Measurements from ENCODE around the gene SLC23A3.
A peak's percentile ranks its signal among the peaks of the same experiment; 100 is the strongest.

The SLC23A3 gene

GRCh38 chr2:219169930-219170654 is at the start of gene SLC23A3:
TSS of gene SLC23A3 (minus strand) at chr2:219170029. CDS start at chr2:219169984, 45 bp downstream.
- no peak within 1 kb of the TSS for H3K4me3 ChIP-seq (ENCODE audit: low read length)
- no peak for TF ChIP-seq CTCF (IDR thresholded peaks at IDR 0.05; ENCODE audit: insufficient read depth, low read depth, low read length, missing control alignments)
- no peak for DNase-seq (ENCODE audit: low read depth)

GRCh38 chr2:219218732-219219701 is 49.2 kb upstream of the SLC23A3 start, which contains the start of gene ABCB6:
TSS of gene ABCB6 (minus strand) at chr2:219218958. CDS start at chr2:219218673, 285 bp downstream.
- DNase-seq (ENCODE audit: low read depth), result peak; percentile 92
- no peak for TF ChIP-seq CTCF (IDR thresholded peaks at IDR 0.05; ENCODE audit: insufficient read depth, low read depth, low read length, missing control alignments)
- peak within 1 kb of the TSS; percentile 70 for H3K4me3 ChIP-seq (ENCODE audit: low read length)

GRCh38 chr2:219218217-219218731 is 48.4 kb upstream of the SLC23A3 start:
- TF ChIP-seq CTCF (IDR thresholded peaks at IDR 0.05; ENCODE audit: insufficient read depth, low read depth, low read length, missing control alignments), result no peak
- H3K4me3 ChIP-seq (ENCODE audit: low read length), result peak overlapping the region; percentile 70
- DNase-seq (ENCODE audit: low read depth), result peak; percentile 75

GRCh38 chr2:219216535-219216915 is 46.7 kb upstream of the SLC23A3 start:
- no peak for TF ChIP-seq CTCF (IDR thresholded peaks at IDR 0.05; ENCODE audit: insufficient read depth, low read depth, low read length, missing control alignments)
- DNase-seq (ENCODE audit: low read depth), result no peak
- no peak overlapping the region for H3K4me3 ChIP-seq (ENCODE audit: low read length)

GRCh38 chr2:219215871-219216534 is 46.2 kb upstream of the SLC23A3 start:
- peak; percentile 16 for DNase-seq (ENCODE audit: low read depth)
- TF ChIP-seq CTCF (IDR thresholded peaks at IDR 0.05; ENCODE audit: insufficient read depth, low read depth, low read length, missing control alignments), result no peak
- H3K4me3 ChIP-seq (ENCODE audit: low read length), result no peak overlapping the region

GRCh38 chr2:219214786-219215185 is 45.0 kb upstream of the SLC23A3 start:
- no peak for DNase-seq (ENCODE audit: low read depth)
- no peak for TF ChIP-seq CTCF (IDR thresholded peaks at IDR 0.05; ENCODE audit: insufficient read depth, low read depth, low read length, missing control alignments)

More at GRCh38 chr2:219214786-219215185, 45.0 kb upstream of the SLC23A3 start:
- no peak overlapping the region for H3K4me3 ChIP-seq (ENCODE audit: low read length)
